ENCODE measurements around the gene DEPP1.
A peak's percentile ranks its signal among the peaks of the same experiment; 100 is the strongest.

The DEPP1 gene

DNA sequence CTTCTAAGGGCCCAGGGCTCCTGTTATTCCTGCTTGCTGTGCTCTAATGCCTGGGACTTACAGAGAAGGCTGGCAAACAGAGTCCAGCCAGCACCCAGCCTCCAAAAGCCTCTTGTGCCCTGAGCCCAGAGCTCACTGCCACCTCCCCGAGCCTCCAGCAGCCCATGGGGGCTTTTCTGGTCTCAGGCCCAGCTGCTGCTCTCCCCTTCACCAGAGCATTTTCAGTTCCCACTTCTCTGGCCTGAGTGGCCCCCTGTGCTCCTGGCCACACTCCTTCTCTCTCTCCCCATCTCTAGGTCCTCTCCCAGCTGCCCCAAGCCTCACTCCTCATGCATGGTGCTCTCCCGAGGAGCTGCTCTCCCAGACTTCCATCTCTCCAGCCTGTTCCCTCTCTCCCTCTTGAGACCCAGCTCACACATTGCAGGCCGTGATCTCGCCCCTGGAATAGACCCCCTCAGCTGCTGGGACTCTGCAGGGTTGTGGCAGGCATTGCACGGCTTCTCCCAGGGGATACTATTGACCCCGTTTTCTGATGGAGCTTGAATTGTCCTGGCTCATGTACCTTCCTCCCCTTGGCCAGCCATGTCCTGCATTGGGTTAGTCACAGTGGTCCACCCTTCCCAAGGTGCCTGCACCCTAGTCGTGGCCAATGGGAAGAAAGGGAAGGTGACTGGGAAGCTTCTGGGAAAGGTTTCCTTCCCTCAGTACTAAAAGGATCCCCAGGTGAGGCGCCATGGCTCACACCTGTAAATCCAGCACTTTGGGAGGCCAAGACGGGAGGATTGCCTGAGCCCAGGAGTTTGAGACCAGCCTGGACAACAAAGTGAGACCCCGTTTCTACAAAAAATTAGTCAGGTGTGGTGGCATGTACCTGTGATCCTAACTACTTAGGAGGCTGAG lies 28.0 kb downstream of the DEPP1 start:
- no peak for DNase-seq

DNA sequence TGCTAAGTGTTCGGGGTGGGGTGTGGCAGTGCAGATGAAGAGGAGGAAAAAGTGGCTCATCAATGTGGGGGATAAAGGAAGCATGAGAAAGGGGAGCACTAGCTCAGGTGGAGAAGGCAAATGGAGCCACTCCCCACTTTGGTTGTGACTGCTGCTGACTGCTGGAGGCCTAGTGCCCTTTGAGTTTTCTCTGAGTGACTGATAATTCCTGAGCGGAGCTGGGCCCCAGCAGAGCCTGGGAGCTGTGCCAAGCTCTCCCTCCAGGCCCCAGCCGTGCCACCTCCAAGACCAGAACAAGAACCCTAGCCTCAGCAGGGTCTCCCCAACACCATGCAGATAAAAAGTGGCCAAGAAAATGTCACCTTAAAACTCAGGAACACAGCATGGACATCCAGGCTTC lies 28.7 kb downstream of the DEPP1 start:
- DNase-seq: no peak

DNA sequence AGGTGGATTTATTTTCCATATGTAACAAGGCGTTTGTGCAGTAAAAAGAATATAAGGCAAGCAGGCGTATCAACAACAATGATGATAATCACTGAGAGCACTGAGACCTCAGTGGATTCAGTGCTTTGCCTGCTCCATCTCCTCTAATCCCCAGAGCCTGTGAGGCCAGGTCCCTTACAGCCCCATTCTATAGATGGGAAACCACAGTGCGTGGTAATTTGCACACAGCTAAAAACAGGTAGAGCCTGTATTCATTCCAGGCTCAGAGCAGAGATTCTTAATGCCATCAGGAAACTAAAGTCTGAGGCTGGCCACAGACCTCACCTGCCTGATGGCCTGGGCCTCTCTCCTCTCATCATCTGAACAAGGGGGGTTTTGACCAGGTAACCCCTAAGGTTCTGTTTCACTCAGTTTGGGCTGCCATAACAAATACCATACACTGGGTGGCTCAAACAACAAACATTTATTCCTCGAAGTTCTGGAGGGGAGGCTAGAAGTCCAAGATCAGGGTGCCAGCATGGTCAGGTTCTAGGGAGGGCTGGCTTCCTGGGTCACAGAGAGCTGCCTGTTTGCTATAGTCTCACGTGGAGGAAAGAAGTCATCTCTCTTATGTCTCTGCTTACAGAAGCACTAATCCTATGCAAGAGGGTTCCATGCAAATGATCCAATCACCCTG lies 29.3 kb downstream of the DEPP1 start:
- DNase-seq: no peak

DNA sequence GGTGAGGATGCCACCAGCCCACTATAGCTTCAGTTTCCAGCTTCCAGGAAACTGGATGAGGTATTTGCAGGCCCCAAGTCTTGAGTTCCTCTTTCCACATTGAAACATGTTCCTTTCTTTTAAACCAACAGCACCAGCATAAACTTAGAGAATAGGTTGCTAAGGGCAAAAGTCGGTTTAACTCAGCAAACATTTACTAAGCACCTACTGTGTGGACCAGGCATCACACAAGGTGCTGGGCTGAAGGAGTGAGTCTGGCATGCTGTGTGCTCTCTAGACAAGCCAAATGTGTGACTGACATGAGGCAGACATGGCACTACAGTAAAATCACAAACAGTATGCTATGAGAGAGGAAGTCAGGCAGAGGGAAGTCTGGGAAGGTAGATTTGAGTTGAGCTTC lies 30.0 kb downstream of the DEPP1 start:
- no peak for DNase-seq

DNA sequence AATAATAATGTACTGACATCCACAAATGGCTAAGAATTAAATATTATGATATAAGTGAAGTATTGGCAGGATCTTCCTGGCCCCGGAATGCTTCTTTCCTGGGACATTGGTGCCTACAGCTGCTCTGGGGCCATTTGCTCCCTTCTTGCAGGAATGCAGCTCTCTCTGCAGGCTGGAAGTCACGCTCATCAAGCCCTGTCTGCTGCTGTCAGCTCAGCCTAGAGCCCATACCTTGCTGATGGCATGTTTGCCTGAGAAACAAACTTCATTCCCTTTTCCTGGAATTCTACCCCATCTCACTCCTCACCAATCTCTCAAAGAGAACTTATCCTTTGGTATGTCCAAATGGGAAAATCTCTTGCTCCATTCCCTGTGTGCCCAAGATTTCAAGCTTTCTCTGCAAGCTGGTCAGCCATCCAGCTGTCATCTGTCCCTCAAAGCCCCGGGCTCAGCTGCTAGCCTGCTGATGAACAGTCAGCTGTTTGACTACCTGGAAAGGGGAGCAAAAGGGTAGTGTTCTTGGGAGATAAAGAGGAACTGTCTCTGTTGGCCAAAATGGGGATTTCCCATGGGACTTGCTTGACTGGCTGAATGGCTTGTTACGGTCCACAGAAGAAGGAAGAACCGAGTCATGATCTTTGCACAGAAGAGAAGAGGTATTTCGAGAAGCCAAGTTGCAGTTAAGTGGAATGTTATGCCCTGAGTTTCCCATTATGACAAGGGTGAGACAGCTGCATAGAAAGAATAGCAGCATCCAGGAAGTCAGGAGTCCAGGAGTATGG lies 31.0 kb downstream of the DEPP1 start:
- DNase-seq: no peak

DNA sequence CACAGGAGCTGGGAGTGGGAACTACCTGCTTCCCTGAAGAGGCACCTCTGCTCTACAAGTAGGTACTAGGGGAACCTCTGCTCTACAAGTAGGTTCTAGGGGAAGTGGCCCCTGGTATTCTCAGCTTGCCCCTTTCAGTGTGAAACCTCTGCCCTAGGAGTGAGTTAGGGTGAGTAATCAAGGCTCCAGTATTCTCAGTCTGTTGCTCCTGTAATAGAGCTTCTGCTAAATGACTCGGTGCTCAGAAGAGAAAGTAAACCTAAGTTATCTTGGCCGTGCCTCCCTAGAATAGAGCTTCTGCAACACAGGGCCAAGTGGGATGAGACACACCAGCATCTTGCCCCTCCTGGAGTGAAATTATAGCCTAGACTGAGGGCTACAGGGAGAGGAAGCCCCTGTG lies 32.4 kb downstream of the DEPP1 start:
- no peak for DNase-seq

DNA sequence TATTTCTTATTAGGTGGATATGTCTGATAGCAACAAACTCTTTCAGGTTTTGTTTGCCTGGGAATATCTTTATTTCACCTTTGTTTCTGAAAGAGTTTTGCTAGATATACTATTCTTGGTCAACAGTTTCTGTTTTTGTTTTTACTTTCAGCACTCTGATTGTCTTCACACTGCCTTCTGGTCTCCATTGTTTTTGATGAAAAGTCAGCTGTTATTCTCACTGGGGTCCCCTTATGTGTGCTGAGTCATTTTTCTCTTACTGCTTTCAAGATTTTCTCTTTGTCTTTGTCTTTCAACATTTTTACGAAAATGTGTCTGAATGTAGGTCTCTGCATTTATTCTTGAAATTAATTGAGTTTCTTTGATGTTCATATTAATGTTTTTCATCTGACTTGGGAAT lies 34.3 kb downstream of the DEPP1 start:
- no peak for DNase-seq

DNA sequence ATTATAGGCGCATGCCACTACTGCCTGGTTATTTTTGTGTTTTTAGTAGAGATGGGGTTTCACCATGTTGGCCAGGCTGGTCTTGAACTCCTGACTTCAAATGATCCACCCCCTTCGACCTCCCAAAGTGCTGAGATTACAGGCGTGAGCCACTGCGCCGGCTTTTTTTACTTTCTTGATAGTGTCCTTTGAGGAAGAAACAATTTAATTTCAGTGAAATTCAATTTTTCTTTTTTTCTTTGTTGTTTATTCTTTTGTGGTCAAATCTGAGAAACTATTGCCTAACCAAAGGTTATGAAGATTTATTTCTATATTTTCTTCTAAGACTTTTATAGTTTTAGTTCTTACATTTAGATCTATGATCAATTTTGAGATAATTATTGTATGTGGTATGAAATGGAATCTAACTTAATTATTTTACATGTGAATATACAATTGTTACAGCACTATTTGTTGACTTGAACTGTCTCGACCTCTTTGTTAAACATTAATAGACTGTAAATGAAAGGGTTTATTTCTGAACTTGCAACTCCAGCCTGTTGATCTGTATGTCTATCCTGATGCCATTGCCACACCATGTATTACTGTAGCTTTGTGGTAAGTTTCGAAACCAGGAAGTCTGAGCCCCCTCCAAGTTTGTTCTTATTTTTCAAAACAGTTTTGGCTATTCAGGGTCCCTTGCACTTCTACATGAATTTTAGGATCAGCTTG lies 38.8 kb downstream of the DEPP1 start:
- DNase-seq: no peak

DNA sequence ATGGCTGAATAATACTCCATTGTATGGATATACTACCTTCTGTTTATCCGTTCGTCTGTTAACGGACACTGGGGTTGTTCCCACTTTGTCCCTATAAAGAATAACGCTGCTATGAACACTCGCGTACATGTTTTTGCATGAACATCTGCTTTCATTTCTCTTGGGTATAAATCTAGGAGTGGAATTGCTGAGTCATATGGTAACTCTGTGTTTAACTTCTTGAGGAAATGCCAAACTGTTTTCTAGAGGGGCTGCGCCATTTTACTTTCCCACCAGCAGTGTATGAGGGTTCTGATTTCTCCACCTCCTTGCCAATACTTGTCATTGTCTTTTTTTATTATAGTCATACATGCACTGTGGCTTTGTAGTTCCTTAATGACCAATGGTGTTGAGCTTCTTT lies 39.7 kb downstream of the DEPP1 start:
- no peak for DNase-seq

DNA sequence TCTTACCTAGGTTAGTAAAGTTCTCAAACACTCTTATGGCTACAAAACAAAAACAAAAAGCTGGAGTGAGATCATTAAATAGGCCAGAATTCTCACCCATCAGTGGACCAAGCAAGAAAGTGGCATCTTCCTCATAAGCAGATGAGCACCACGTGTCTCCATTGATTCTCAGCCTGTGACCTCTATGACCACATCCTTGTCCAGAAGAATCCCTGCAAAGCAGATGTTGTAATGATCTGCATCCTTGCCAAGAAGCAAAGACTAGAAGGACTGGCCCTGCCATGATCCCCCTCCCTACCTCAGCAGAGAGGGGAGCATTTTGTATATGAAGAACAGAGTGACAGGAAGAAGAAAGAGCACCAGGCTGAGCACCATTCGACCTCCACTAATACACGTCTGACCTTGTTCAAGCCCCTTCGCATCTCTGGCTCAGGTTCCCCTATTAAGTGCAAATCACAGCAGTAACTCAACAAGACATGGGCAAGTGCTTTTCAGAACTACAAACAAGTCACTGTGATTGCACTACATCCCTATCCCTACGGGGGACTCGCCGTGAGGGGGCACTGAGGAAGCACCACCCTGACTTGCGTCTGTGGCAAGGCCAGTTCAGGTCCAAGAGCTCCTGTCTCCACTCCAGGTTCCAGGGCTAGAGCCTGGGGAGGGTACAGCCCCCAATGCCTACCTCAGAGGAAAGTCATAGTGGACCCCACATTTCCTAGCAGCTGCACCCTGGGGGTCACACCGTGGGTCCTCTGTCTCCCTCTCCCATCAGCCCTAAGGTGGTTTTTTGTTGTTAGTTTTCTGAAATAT lies 41.2 kb downstream of the DEPP1 start:
- DNase-seq: no peak

DNA sequence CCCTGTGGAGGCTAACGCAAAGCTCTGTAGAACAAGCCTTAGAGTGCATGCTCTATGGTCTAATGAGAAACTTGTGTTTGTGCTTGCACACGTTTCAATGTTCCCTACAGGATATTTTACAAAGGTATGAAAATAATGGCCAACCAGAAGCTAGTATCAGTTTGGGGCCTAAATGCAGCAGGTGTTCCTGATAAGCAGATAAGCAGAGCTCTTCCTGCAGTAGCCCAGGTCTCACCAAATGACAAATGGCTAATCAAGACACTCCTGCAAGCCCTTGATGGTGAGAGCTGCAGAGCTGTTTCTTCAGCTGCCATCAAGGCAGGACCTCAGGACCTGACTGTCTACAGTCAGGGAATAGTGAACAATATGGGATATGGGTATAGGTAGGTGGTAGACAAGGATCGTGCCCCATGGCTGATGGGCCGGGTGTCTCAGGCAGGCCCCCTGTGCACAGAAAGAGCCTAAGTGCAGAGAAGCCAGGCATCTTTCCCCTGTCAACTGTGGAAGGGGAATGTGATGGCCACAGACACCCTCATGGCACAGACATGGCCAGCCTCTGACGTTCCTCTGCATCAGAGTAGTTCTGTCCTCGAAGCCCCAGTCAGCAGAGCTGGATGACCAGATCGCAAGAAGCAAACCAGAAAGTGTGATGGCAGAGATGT lies 42.2 kb downstream of the DEPP1 start:
- DNase-seq: no peak

DNA sequence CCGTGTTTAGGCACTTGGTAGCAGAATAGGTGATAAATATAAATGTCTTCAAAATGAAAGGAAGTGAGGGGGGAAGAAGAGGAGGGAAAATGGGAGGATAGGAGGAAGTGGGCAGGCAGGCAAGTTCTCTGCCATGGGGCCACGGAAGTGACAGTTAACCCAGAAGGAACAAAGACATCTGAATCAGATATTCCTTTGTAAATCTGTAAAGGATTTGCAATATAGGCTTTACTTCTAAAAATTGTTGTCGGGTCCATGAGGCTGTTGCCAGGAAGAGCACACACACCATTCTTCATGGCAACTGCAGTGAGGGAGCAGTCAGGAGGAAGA lies 42.7 kb downstream of the DEPP1 start:
- no peak for DNase-seq

DNA sequence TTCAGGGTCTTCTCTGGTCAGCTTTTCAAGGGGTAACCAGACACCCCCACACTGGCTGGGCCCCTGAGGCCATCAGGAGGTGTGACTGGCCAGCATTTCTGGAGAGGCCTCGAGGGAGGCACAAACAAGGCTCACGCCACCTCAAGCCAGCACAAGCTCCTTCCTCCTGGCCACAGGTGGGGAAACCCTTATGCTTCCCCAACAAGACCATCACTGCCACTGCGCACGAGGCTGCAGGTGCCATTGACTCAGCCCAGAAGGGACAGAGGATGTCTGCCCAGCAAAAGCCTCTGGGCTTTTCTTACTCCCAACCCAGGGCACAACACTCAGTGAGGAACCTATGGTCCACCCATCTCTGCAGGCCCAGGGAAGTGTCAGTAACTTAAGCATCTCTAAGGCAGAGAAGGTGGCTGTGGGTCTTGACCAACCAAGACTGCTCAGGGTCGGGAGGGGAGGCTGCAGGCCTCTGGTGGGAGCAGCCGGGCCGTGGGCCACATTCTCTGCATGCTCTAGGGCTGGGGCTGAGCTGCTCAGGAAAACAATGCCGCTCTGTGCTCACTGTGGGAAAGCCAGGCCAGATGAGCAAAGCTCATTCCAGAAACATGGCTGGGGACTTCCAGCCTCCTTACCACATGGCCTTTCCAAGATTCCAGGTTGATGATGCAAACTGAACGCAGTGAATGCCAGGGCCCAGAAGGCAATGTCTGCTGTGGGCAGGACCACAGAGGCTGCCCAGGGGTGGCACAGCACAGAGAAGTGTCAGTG lies 43.2 kb downstream of the DEPP1 start:
- peak; percentile 60 for DNase-seq

DNA sequence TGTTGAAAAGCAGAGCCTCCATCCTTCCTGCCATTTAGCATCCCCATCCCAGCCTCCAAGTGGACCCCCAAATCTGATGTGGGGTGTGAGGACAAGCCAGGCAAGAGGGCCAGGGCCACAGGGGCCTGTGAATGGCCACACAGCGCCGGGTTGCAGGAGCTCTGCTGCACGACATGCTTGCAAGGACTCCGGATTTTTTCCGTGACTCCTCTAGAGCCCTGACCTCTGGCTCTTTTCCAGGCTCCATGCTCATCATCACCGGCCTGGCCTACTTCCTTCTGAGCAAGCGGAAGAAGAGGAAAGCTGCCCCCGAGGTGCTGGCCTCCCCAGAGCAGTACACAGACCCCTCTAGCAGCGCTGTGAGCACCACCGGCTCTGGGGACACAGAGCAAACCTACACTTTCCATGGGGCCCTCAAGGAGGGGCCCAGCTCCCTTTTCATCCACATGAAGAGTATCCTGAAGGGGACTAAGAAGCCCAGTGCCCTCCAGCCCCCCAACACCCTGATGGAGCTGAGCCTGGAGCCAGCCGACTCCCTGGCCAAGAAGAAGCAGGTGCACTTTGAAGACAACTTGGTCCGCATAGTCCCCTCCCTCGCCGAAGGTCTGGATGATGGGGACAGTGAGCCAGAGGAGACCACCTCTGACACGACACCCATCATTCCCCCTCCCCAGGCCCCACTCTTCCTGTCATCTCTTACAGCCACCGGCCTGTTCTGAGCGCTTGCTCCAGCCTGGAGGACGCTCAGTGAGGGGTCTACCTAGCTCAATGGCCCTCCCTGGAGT lies 44.0 kb downstream of the DEPP1 start:
- no peak for DNase-seq

DNA sequence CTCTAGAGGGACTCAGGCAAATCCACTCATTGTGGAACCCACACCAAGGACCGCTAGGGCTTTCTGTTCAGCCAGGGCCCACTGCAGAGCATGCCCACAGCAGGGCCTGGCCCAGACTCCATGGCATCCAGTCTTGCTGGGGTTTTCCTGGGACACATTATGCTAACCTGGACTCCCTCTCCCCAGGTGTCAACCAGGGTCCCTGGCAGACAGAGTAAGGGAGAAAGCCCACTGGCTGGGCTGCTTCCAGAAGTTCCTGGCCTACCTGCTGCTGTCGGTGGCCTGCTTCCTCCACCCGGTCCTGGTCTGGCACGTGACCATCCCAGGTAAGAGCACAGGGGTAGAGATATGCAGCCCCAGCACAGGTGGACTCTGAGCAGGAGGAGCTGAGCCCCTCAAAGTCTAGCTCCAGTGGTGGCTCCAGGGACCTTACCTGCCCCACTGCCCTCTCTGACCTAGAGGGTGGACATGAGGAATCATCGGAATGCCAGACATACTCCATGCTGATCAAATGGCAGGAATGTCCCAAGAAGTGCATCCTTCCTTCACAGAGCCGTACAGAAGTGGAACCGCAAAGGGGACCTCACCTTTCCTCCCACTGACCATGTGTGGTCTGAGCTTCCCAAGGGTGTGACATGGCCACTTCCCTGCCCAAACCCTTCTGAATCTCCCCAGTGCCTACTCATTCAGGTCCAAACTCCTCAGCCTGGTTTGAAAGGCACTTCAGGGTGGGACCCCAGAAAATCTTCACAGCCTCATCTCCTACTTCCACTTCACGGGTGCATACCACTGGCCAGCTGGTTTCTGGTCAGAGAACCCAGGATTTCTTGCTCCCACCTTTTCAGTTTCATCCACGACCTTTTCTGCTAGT lies 44.9 kb downstream of the DEPP1 start:
- no peak for DNase-seq

DNA sequence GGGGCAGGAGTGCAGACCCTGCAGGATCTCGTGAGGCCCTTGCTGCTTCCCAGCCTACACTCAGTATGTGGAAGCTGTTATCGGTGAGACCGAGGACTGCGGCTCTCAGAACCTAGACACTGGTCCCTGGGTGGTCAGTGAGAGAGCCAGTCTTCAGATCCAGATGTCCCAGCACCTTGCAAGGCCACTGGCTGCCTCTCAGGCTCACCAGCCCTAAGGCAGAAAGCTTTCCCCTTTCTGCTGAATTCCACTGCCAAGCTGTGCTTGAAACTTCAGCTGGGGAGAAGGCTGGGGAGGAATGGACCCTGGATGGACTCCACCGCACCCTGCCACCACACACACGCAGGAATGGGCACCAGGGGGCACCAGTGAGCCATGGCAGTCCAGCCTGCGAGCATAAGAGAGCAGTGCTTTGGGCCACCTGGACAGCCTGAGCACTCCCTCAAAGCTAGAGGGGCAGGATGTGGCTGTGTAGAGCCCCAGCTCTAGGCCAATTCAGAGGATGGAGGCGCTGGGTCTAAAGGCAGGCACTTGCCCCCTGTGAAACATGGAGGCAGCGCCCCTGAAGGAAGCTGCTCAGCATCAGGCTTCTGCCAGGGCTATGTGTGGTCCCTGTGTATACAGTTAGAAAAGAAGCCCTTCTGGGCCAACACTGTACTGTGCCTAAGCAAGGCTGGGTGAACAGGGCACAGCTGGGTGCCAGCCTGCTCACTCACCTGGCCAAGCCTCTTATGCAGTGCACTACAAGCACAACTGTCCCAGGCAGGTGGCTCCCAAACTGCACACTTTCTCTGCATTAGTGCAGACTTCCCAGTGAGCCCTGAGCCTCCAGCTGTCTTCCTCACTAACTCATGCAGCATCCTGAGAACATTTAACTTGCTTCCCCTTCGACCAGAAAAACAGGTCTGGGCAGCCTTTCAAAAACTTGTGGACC lies 45.8 kb downstream of the DEPP1 start:
- peak; percentile 89 for DNase-seq

DNA sequence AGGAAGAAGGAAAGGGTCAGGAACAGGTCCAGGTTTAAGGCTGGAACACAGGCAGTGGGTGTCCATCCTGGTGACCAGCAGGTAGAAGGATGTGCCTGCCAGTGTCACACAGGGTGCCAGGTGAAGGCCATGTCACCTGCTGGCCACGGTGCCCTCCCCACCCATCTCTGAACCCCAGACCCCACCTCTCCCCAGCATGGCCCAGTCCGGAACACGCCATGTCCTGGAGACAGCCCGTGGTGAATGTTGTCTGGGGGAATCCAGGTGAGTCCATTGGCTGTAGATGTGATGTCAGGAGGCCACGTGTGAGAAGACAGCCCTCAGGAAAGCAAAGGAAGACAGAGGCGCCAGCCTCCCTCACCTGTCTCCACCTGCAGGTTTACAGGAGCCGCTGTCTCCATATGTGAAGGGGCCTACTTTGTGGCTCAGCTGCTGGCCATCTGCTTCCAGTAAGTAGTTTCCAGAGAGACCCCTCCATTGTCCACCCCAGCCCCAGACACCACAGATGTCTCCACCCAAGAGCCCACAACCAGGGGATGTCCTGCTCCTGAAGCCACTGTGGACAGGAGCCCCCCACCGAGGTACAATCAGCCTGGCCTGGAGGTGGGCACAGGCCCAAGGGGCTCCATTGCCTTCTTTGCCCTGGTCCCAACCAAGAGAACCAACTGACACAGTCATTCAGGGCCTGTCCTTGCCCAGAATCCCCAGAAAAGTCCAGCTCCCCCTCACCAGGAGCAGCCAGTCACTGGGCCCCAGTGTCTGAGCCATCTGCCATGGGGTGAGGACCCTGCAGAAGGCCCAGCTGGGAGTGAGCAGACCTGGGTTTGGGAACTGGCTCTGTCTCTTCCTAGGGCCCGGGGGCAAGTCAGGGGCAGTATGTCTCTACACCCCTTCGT lies 46.7 kb downstream of the DEPP1 start:
- no peak for DNase-seq

All from retina (tissue), 1 donor.